Measurements from ENCODE around the gene RBCK1. TPM values are rescaled to one million over a fixed set of nuclear protein-coding genes. Genes with fewer than 3 reads are reported as not detected.

Gene RBCK1
- total and polyA plus RNA-seq, 2 donors (not counting 1 experiment from before 2014, with no cell fraction given): 128 to 135 TPM

DNA sequence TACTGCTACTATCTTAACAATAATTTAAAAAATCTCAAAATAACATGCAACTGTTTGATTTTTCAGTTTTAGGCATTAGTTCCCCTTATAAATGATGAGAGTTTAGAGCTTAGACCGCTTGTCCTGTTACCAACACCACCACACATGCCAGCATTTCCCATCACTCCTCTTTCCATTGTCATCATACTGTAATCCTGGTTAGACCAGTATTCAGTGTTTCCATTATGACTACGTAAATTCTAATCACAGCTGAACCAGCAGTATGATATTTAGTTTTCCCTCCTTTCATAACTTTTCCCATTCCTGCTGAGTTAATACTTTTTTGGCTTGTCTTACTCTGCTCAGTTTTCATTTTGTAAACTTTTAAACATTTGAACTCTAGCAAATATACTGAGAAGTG lies 66.5 kb downstream of the RBCK1 start:
- H3K9me3 Mint-ChIP-seq (ENCODE audit: insufficient read depth): no peaks in the 10 kb centered on the region
- H4K20me1 ChIP-seq (ENCODE audit: control insufficient read depth, insufficient read depth, low read length, poor library complexity, severe bottlenecking): no peaks in the 10 kb centered on the region
- peaks cover 0 to 6% of the 10 kb centered on the region in 2 experiments for H3K36me3 ChIP-seq (replicated peaks in 1 of 2; ENCODE audit: control extremely low read depth in 1 of 2, control insufficient read depth in 1 of 2, extremely low read depth in 1 of 2, insufficient read depth in 2 of 2, low read length in 1 of 2)
- POLR2A ChIA-PET: no interaction called here
- no peak overlapping the region for H3K27ac ChIP-seq (ENCODE audit: low read length in 2 of 2)
- H3K4me3 Mint-ChIP-seq: no peak overlapping the region
- no peak for DNase-seq
- no peaks in the 10 kb centered on the region for H3K79me2 ChIP-seq (ENCODE audit: control insufficient read depth, insufficient read depth, low read length)
- no peak for ATAC-seq (ENCODE audit: low read depth)
- H3K4me1 Mint-ChIP-seq: peaks cover 9% of the 10 kb centered on the region
- H3K9ac ChIP-seq (ENCODE audit: low read length): no peak overlapping the region
- intact Hi-C loops (cut with micrococcal nuclease): no loop called here
- WGBS (ENCODE audit: insufficient coverage): 92% methylated on average over 2 of the region's 2 CpGs
- peaks cover 0 to 8% of the 10 kb centered on the region in 2 donors for H3K4me1 ChIP-seq (ENCODE audit: control insufficient read depth in 2 of 2, insufficient read depth in 2 of 2, low read length in 2 of 2)
- peaks cover 4% of the 10 kb centered on the region for H3K27me3 Mint-ChIP-seq
- H3K27me3 ChIP-seq (replicated peaks in 1 of 4; ENCODE audit: control extremely low read depth in 1 of 4, control insufficient read depth in 3 of 4, insufficient read depth in 4 of 4, low read length in 3 of 4): no peaks in the 10 kb centered on the region
- H3K4me3 ChIP-seq (ENCODE audit: control extremely low read depth in 1 of 5, extremely low read depth in 1 of 5, insufficient read depth in 1 of 5, low read depth in 2 of 5, low read length in 4 of 5): no peak overlapping the region
- TF ChIP-seq EZH2 (IDR thresholded peaks at IDR 0.05; ENCODE audit: borderline replicate concordance, insufficient read depth, low read depth, low read length, poor library complexity, severe bottlenecking): no peak
- TF ChIP-seq CTCF (IDR thresholded peaks at IDR 0.05): no peak
- CTCF ChIA-PET: interaction anchor here (0.6 kb wide), 1 partner anchor 54 kb away, joined by 3 read pairs; no protein-coding TSS in a partner anchor
- no peak overlapping the region for H3K4me2 ChIP-seq (replicated peaks; ENCODE audit: low read depth, low read length, poor library complexity, severe bottlenecking)
- H2AFZ ChIP-seq (ENCODE audit: insufficient read depth, low read depth, low read length, poor library complexity, severe bottlenecking): no peak overlapping the region
- peaks cover 0 to 8% (median 0%) of the 10 kb centered on the region in 3 donors for H3K9me3 ChIP-seq (ENCODE audit: control extremely low read depth in 1 of 3, control insufficient read depth in 2 of 3, insufficient read depth in 1 of 3, low read length in 2 of 3)
- H3K27ac Mint-ChIP-seq: no peak overlapping the region

DNA sequence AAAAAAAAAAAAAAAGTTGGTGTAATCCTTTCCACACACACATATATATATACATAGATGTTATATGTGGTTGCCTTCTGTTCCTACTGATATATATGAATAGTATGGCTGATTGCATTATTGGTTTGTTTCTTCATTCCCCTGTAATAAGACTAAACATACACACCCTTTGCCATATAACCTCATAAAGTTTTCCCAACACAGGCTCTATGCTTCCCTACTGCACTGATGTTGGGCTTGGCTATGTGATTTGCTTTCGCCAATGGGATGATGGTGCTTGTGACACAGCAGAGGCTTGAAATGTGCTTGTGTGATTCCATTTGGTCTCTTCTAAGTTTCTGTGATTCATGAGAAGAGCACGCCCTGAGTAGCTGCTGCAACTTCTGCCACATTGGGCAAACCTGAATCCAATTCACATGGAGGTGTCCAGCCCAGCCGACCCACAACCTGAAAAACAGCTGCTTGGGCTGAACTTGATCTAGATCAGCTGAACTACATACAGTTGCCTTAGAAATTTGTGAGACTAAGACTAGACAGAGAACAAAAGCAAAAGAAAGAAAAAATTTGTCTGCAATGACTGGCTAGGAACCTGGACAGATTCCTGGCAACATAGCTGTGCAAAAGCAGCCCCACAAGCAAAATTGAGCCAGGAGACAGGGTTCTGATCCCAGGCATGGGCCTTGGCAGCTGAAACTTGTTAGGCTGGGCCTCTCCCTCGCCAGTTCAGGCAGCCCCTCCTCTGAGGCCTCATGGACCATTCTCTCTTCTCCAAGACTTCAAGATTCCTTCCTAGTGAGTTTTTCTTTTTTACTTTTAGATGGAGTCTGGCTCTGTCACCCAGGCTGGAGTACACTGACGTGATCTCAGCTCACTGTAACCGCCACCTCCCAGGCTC lies 67.6 kb downstream of the RBCK1 start:
- H3K36me3 ChIP-seq (replicated peaks in 1 of 2; ENCODE audit: control extremely low read depth in 1 of 2, control insufficient read depth in 1 of 2, extremely low read depth in 1 of 2, insufficient read depth in 2 of 2, low read length in 1 of 2): peaks cover 0 to 6% of the 10 kb centered on the region in 2 experiments
- H3K4me1 Mint-ChIP-seq: peaks cover 9% of the 10 kb centered on the region
- no peak overlapping the region for H3K4me3 ChIP-seq (ENCODE audit: control extremely low read depth in 1 of 5, extremely low read depth in 1 of 5, insufficient read depth in 1 of 5, low read depth in 2 of 5, low read length in 4 of 5)
- H3K9me3 Mint-ChIP-seq (ENCODE audit: insufficient read depth): no peaks in the 10 kb centered on the region
- H3K4me1 ChIP-seq (ENCODE audit: control insufficient read depth in 2 of 2, insufficient read depth in 2 of 2, low read length in 2 of 2): peaks cover 0 to 8% of the 10 kb centered on the region in 2 donors
- no peaks in the 10 kb centered on the region for H4K20me1 ChIP-seq (ENCODE audit: control insufficient read depth, insufficient read depth, low read length, poor library complexity, severe bottlenecking)
- ATAC-seq (ENCODE audit: low read depth) (no peak), DNase-seq (no peak)
- intact Hi-C loops (cut with micrococcal nuclease): no loop called here
- ChIA-PET CTCF (interaction anchor here (1.0 to 10.0 kb wide), 5 partner anchors 13 to 122 kb away, joined by 3 to 169 read pairs (median 5); partner anchors contain the start of gene TBC1D20), POLR2A (interaction anchor here (1.0 kb wide), 1 partner anchor 121 kb away, joined by 4 read pairs; no protein-coding TSS in a partner anchor)
- H3K4me2 ChIP-seq (replicated peaks; ENCODE audit: low read depth, low read length, poor library complexity, severe bottlenecking): no peak overlapping the region
- H3K27ac ChIP-seq (ENCODE audit: low read length in 2 of 2): no peak overlapping the region
- no peak overlapping the region for H3K27ac Mint-ChIP-seq
- H3K79me2 ChIP-seq (ENCODE audit: control insufficient read depth, insufficient read depth, low read length): no peaks in the 10 kb centered on the region
- WGBS (ENCODE audit: insufficient coverage): 100% methylated on average over 2 of the region's 6 CpGs
- H2AFZ ChIP-seq (ENCODE audit: insufficient read depth, low read depth, low read length, poor library complexity, severe bottlenecking): no peak overlapping the region
- H3K4me3 Mint-ChIP-seq: no peak overlapping the region
- TF ChIP-seq CTCF (IDR thresholded peaks at IDR 0.05) (no peak), EZH2 (IDR thresholded peaks at IDR 0.05; ENCODE audit: borderline replicate concordance, insufficient read depth, low read depth, low read length, poor library complexity, severe bottlenecking) (no peak)
- no peaks in the 10 kb centered on the region for H3K9me3 ChIP-seq (ENCODE audit: control extremely low read depth in 1 of 3, control insufficient read depth in 2 of 3, insufficient read depth in 1 of 3, low read length in 2 of 3)
- no peak overlapping the region for H3K9ac ChIP-seq (ENCODE audit: low read length)
- H3K27me3 Mint-ChIP-seq: no peaks in the 10 kb centered on the region
- H3K27me3 ChIP-seq (replicated peaks in 1 of 4; ENCODE audit: control extremely low read depth in 1 of 4, control insufficient read depth in 3 of 4, insufficient read depth in 4 of 4, low read length in 3 of 4): no peaks in the 10 kb centered on the region

All from B cell (primary cell).